Neural progenitor cell (in vitro differentiated cells): Measurements from ENCODE around the gene P3H2. TPM values are rescaled to one million over a fixed set of nuclear protein-coding genes. Genes with fewer than 3 reads are reported as not detected.

Source experiments
- DNase-seq: peaks from one replicate; pipeline ENCODE4 v3.0.0-alpha.2; 2016; ENCODE audit warnings: low spot score
- H2AFZ ChIP-seq: fragments of 200-600 bp; sonication (generic); replicated peaks from 2 replicates; pipeline ENCODE4 v1.6.1; 2016; ENCODE audit warnings: antibody characterized with exemption
- H3F3A ChIP-seq: fragments of 200-600 bp; sonication (generic); 2 replicates; pipeline ENCODE4 v1.6.1; 2016; ENCODE audit warnings: antibody characterized with exemption, low read depth
- H3K27ac ChIP-seq: fragments of 200-600 bp; sonication (generic); 2 replicates; pipeline ENCODE4 v1.5.1; 2016; ENCODE audit warnings: mild to moderate bottlenecking
- H3K27me3 ChIP-seq: fragments of 200-600 bp; sonication (generic); 2 replicates; pipeline ENCODE4 v1.6.1; 2016; ENCODE audit warnings: mild to moderate bottlenecking, moderate library complexity
- H3K36me3 ChIP-seq: fragments of 200-600 bp; sonication (generic); 2 replicates; pipeline ENCODE4 v1.5.1; 2016
- H3K4me1 ChIP-seq: fragments of 200-600 bp; sonication (generic); 2 replicates; pipeline ENCODE4 v1.6.1; 2016; ENCODE audit warnings: mixed run types
- H3K4me2 ChIP-seq: fragments of 200-600 bp; sonication (generic); 2 replicates; pipeline ENCODE4 v1.6.1; 2016
- H3K4me3 ChIP-seq: fragments of 200-600 bp; sonication (generic); 2 replicates; pipeline ENCODE4 v1.5.1; 2016
- H3K79me2 ChIP-seq: fragments of 200-600 bp; sonication (generic); 2 replicates; pipeline ENCODE4 v1.6.1; 2016; ENCODE audit warnings: low read depth
- H3K9ac ChIP-seq: fragments of 200-600 bp; sonication (generic); 2 replicates; pipeline ENCODE4 v1.6.1; 2016
- H3K9me3 ChIP-seq: fragments of 200-600 bp; sonication (generic); 2 replicates; pipeline ENCODE4 v1.5.1; 2016; ENCODE audit warnings: low read depth
- H4K20me1 ChIP-seq: fragments of 200-600 bp; sonication (generic); 2 replicates; pipeline ENCODE4 v1.6.1; 2016; ENCODE audit warnings: low read depth
- H3K27ac Mint-ChIP-seq: 3 replicates; pipeline ENCODE4 v1.8.0; 2021; ENCODE audit warnings: mixed read lengths
- H3K27me3 Mint-ChIP-seq: 2 replicates; pipeline ENCODE4 v1.8.0; 2022; ENCODE audit warnings: low read depth, mild to moderate bottlenecking, inconsistent platforms, moderate library complexity, mixed read lengths; ENCODE audit not compliant: insufficient read depth
- H3K36me3 Mint-ChIP-seq: 3 replicates; pipeline ENCODE4 v1.8.0; 2021; ENCODE audit warnings: mixed read lengths
- H3K4me1 Mint-ChIP-seq: 3 replicates; pipeline ENCODE4 v1.8.0; 2021; ENCODE audit warnings: mixed read lengths
- H3K4me3 Mint-ChIP-seq: 3 replicates; pipeline ENCODE4 v1.8.0; 2021; ENCODE audit warnings: mild to moderate bottlenecking, moderate library complexity, mixed read lengths
- H3K9me3 Mint-ChIP-seq: 3 replicates; pipeline ENCODE4 v1.8.0; 2020; ENCODE audit warnings: mixed read lengths
- CTCF ChIP-seq: fragments of 200-600 bp; sonication (generic); IDR thresholded peaks from 2 replicates; pipeline ENCODE4 v1.5.1; 2017; ENCODE audit warnings: antibody characterized with exemption, mild to moderate bottlenecking
- EZH2 ChIP-seq: fragments of 200-600 bp; sonication (generic); IDR thresholded peaks from 2 replicates; pipeline ENCODE4 v1.6.1; 2017; ENCODE audit warnings: antibody characterized with exemption, mild to moderate bottlenecking, moderate library complexity
- EZH2phosphoT487 ChIP-seq: fragments of 200-600 bp; sonication (generic); IDR thresholded peaks from 2 replicates; pipeline ENCODE4 v1.6.1; 2017; ENCODE audit warnings: antibody characterized with exemption
- total RNA-seq: library from RNA; depleted of rRNA; stranded (reverse); fragments of >200 nt; gene quantifications from 2 replicates; pipeline ENCODE4 v1.2.3, GENCODE V29; 2015; ENCODE audit warnings: low replicate concordance

The P3H2 gene
- total RNA-seq, 1 donor from 2014 or later = 21.4 TPM

DNA sequence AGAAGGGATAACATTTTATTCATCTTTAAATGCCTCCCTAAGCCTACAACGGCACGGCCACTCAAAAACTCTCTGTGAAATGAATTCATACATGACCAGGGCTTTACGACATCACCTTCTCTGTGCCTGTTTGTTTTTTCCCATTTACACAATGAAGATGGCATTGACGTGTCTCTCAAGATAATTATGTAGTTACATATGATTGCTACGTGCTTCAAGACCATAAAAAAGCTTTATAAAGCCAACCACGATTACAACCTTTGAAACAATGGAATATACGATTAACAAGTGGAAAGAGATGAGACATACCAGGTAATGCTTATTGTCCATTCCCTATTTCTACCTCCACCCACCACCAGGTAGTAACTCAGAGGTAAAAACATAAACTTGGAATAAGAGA, 168.4 kb downstream of the P3H2 start:
- no peaks in the 10 kb centered on the region for H3K36me3 Mint-ChIP-seq
- no peaks in the 10 kb centered on the region for H3K27me3 ChIP-seq
- H4K20me1 ChIP-seq = no peaks in the 10 kb centered on the region
- no peak overlapping the region for H3K27ac Mint-ChIP-seq
- no peak overlapping the region for H3K4me2 ChIP-seq
- no peak for TF ChIP-seq EZH2phosphoT487
- no peak for TF ChIP-seq EZH2
- TF ChIP-seq CTCF = no peak
- H3K4me3 ChIP-seq = no peak overlapping the region
- no peak for DNase-seq
- H3K9me3 ChIP-seq = no peaks in the 10 kb centered on the region
- H3K27me3 Mint-ChIP-seq = peaks cover 3% of the 10 kb centered on the region
- H3K27ac ChIP-seq = no peak overlapping the region
- H3K4me3 Mint-ChIP-seq = no peak overlapping the region
- no peak overlapping the region for H2AFZ ChIP-seq
- H3K4me1 ChIP-seq = no peaks in the 10 kb centered on the region
- H3K4me1 Mint-ChIP-seq = no peaks in the 10 kb centered on the region
- H3K9ac ChIP-seq = no peak overlapping the region
- H3F3A ChIP-seq = no peaks in the 10 kb centered on the region
- no peaks in the 10 kb centered on the region for H3K9me3 Mint-ChIP-seq
- H3K36me3 ChIP-seq = no peaks in the 10 kb centered on the region
- no peaks in the 10 kb centered on the region for H3K79me2 ChIP-seq

- no peak overlapping the region for H3K4me3 Mint-ChIP-seq
- no peaks in the 10 kb centered on the region for H3K9me3 Mint-ChIP-seq
- no peaks in the 10 kb centered on the region for H3K36me3 Mint-ChIP-seq
- no peak overlapping the region for H3K27ac Mint-ChIP-seq
- no peaks in the 10 kb centered on the region for H4K20me1 ChIP-seq
- no peak overlapping the region for H3K27ac ChIP-seq
- no peak overlapping the region for H3K9ac ChIP-seq
- no peaks in the 10 kb centered on the region for H3K79me2 ChIP-seq
- H3K27me3 Mint-ChIP-seq = peaks cover 5% of the 10 kb centered on the region
- no peaks in the 10 kb centered on the region for H3K4me1 Mint-ChIP-seq
- H3K4me3 ChIP-seq = no peak overlapping the region
- H3K4me2 ChIP-seq = no peak overlapping the region
- no peak overlapping the region for H2AFZ ChIP-seq
- DNase-seq = peak; percentile 16
- no peaks in the 10 kb centered on the region for H3K4me1 ChIP-seq
- H3K27me3 ChIP-seq = no peaks in the 10 kb centered on the region
- H3F3A ChIP-seq = no peaks in the 10 kb centered on the region
- H3K36me3 ChIP-seq = no peaks in the 10 kb centered on the region
- no peaks in the 10 kb centered on the region for H3K9me3 ChIP-seq
- TF ChIP-seq EZH2phosphoT487 (no peak), CTCF (peak; percentile 22), EZH2 (no peak)
Observed at GRCh38 chr3:189950258-189950657, 170.4 kb downstream of the P3H2 start.

DNA sequence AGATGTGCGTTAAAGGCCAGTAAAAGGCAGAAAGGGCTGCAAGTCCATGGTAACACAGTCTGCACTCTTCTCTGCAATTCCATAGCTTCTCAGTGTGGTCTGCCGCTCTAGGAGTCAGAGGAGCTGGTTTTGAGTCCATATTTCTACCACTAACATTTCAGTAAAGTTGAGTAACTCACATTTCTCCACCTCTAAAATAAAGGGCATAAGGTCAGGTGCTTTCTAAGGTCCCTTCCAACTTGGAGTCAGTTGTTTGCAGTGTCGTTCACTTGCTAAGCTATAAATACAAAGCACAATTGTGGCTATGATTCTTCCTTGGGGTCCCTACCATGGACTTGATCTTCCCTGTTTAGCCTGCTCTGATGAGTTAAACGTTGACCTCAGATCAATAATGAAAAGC, 171.1 kb downstream of the P3H2 start:
- no peak for DNase-seq
- Histone ChIP-seq H3K4me3 (no peak overlapping the region), H2AFZ (no peak overlapping the region), H3K27me3 (no peaks in the 10 kb centered on the region), H3K79me2 (no peaks in the 10 kb centered on the region), H3F3A (no peaks in the 10 kb centered on the region), H3K36me3 (no peaks in the 10 kb centered on the region), H3K9ac (no peak overlapping the region), H4K20me1 (no peaks in the 10 kb centered on the region), H3K9me3 (no peaks in the 10 kb centered on the region), H3K4me1 (no peaks in the 10 kb centered on the region), H3K4me2 (no peak overlapping the region), H3K27ac (no peak overlapping the region)
- TF ChIP-seq EZH2 (no peak), EZH2phosphoT487 (no peak), CTCF (no peak)
- Mint-ChIP-seq H3K4me1 (no peaks in the 10 kb centered on the region), H3K9me3 (no peaks in the 10 kb centered on the region), H3K27ac (no peak overlapping the region), H3K4me3 (no peak overlapping the region), H3K36me3 (no peaks in the 10 kb centered on the region), H3K27me3 (peaks cover 5% of the 10 kb centered on the region)

GRCh38 chr3:189948724-189949045, 172.0 kb downstream of the P3H2 start:
- H3K4me3 ChIP-seq = no peak overlapping the region
- no peaks in the 10 kb centered on the region for H3K27me3 ChIP-seq
- H3K4me2 ChIP-seq = no peak overlapping the region
- H3K27ac ChIP-seq = no peak overlapping the region
- H3K9ac ChIP-seq = no peak overlapping the region
- H3K79me2 ChIP-seq = no peaks in the 10 kb centered on the region
- H3F3A ChIP-seq = no peaks in the 10 kb centered on the region
- no peak overlapping the region for H3K4me3 Mint-ChIP-seq
- no peak for TF ChIP-seq EZH2
- no peaks in the 10 kb centered on the region for H3K4me1 Mint-ChIP-seq
- H3K9me3 Mint-ChIP-seq = no peaks in the 10 kb centered on the region
- no peaks in the 10 kb centered on the region for H3K36me3 Mint-ChIP-seq
- no peak overlapping the region for H3K27ac Mint-ChIP-seq
- H4K20me1 ChIP-seq = no peaks in the 10 kb centered on the region
- H3K27me3 Mint-ChIP-seq = peaks cover 5% of the 10 kb centered on the region
- no peaks in the 10 kb centered on the region for H3K4me1 ChIP-seq
- DNase-seq = no peak
- no peak overlapping the region for H2AFZ ChIP-seq
- H3K9me3 ChIP-seq = no peaks in the 10 kb centered on the region
- no peaks in the 10 kb centered on the region for H3K36me3 ChIP-seq
